SKM-1 treated with dmso at 0.1 percent for 144 hours (cell line): ENCODE data around the gene FKBP3.
"Not testable (repeated sequence)": the region's sequence is repeated elsewhere in the genome, so short reads cannot be mapped to it uniquely, and the experiment has no call there.

Experiments used
- DNase-seq: peaks from one replicate; lab custom pipeline; 2025; ENCODE audit not compliant: unreplicated experiment; lab: John Stamatoyannopoulos, UW

Gene FKBP3

GRCh38 chr14:45114327-45114726, 20.0 kb downstream of the FKBP3 start:
- no peak for DNase-seq

- DNase-seq = no peak
Observed at GRCh38 chr14:45112896-45113781, 21.1 kb downstream of the FKBP3 start.

- no peak for DNase-seq
Observed at GRCh38 chr14:45104561-45104960, 29.7 kb downstream of the FKBP3 start.

- no peak for DNase-seq
Observed at GRCh38 chr14:45103806-45104205, 30.5 kb downstream of the FKBP3 start.

GRCh38 chr14:45096218-45096617, 38.1 kb downstream of the FKBP3 start:
- no peak for DNase-seq

GRCh38 chr14:45095143-45095542, 39.1 kb downstream of the FKBP3 start:
- DNase-seq = no peak

GRCh38 chr14:45094275-45094674, 40.0 kb downstream of the FKBP3 start:
- DNase-seq = no peak

GRCh38 chr14:45091710-45092109, 42.6 kb downstream of the FKBP3 start:
- DNase-seq = no peak

- DNase-seq = no peak
Observed at GRCh38 chr14:45089813-45090212, 44.5 kb downstream of the FKBP3 start.

GRCh38 chr14:45084946-45085346, 49.3 kb downstream of the FKBP3 start:
- no peak for DNase-seq

- peak; percentile 63 for DNase-seq
Observed at GRCh38 chr14:45083976-45084722, 50.1 kb downstream of the FKBP3 start, which contains the start of gene PRPF39. TSS of gene PRPF39 (plus strand) at chr14:45084116. CDS start at chr14:45095240, 11,124 bp downstream.

GRCh38 chr14:45083617-45083975, 50.7 kb downstream of the FKBP3 start:
- no peak for DNase-seq

GRCh38 chr14:45082420-45082819, 51.9 kb downstream of the FKBP3 start:
- DNase-seq = no peak

- not testable (repeated sequence) for DNase-seq
Observed at GRCh38 chr14:45081096-45081495, 53.2 kb downstream of the FKBP3 start.

- not testable (repeated sequence) for DNase-seq
Observed at GRCh38 chr14:45080416-45080968, 53.8 kb downstream of the FKBP3 start.

GRCh38 chr14:45078323-45078722, 56.0 kb downstream of the FKBP3 start:
- DNase-seq = no peak

GRCh38 chr14:45073231-45073879, 60.9 kb downstream of the FKBP3 start:
- DNase-seq = no peak

- no peak for DNase-seq
Observed at GRCh38 chr14:45072126-45072525, 62.2 kb downstream of the FKBP3 start.

GRCh38 chr14:45070215-45070614, 64.1 kb downstream of the FKBP3 start:
- no peak for DNase-seq

GRCh38 chr14:45068396-45068795, 65.9 kb downstream of the FKBP3 start:
- no peak for DNase-seq

- no peak for DNase-seq
Observed at GRCh38 chr14:45066667-45067066, 67.6 kb downstream of the FKBP3 start.
